Measurements from ENCODE around the gene CX3CR1.
A peak's percentile ranks its signal among the peaks of the same experiment; 100 is the strongest.

The CX3CR1 gene

DNA sequence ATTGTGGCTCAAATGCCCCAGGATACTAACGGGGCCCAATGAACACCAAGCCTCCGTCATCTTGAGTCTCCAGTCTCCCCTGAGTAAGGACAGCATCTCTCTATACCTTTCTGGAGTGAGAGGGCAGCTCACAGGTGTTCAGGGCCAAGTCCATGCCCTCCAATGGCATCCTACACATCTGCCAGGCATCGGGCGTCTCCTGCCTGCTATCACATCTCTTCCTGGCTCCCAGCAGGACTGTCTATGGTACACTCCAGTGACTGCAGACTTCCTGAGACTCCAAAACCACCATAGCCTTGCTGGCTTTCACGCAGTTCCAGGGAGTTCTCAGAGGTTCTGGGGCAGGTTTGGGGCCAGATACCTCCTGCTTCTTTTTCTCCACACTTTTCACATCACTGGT is 28.3 kb downstream of the CX3CR1 start:
- no peak for DNase-seq (ENCODE audit: low read depth)
- TF ChIP-seq, protein P1, sequence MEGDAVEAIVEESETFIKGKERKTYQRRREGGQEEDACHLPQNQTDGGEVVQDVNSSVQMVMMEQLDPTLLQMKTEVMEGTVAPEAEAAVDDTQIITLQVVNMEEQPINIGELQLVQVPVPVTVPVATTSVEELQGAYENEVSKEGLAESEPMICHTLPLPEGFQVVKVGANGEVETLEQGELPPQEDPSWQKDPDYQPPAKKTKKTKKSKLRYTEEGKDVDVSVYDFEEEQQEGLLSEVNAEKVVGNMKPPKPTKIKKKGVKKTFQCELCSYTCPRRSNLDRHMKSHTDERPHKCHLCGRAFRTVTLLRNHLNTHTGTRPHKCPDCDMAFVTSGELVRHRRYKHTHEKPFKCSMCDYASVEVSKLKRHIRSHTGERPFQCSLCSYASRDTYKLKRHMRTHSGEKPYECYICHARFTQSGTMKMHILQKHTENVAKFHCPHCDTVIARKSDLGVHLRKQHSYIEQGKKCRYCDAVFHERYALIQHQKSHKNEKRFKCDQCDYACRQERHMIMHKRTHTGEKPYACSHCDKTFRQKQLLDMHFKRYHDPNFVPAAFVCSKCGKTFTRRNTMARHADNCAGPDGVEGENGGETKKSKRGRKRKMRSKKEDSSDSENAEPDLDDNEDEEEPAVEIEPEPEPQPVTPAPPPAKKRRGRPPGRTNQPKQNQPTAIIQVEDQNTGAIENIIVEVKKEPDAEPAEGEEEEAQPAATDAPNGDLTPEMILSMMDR (IDR thresholded peaks at IDR 0.05; ENCODE audit: insufficient read depth, low read depth, low read length, missing control alignments): no peak
- H3K4me3 ChIP-seq (ENCODE audit: low read length): no peak overlapping the region

GRCh38 chr3:39250116-39250747 is 29.6 kb downstream of the CX3CR1 start:
- no peak for DNase-seq (ENCODE audit: low read depth)
- H3K4me3 ChIP-seq (ENCODE audit: low read length): no peak overlapping the region
- TF ChIP-seq, protein P1 (IDR thresholded peaks at IDR 0.05; ENCODE audit: insufficient read depth, low read depth, low read length, missing control alignments): no peak

GRCh38 chr3:39249453-39250115 is 30.3 kb downstream of the CX3CR1 start:
- no peak overlapping the region for H3K4me3 ChIP-seq (ENCODE audit: low read length)
- TF ChIP-seq, protein P1 (IDR thresholded peaks at IDR 0.05; ENCODE audit: insufficient read depth, low read depth, low read length, missing control alignments): no peak
- peak; percentile 12 for DNase-seq (ENCODE audit: low read depth)

- DNase-seq (ENCODE audit: low read depth): no peak
- TF ChIP-seq, protein P1 (IDR thresholded peaks at IDR 0.05; ENCODE audit: insufficient read depth, low read depth, low read length, missing control alignments): no peak
- H3K4me3 ChIP-seq (ENCODE audit: low read length): no peak overlapping the region
These were observed 38.3 kb downstream of the CX3CR1 start for GRCh38 chr3:39241561-39241960.

DNA sequence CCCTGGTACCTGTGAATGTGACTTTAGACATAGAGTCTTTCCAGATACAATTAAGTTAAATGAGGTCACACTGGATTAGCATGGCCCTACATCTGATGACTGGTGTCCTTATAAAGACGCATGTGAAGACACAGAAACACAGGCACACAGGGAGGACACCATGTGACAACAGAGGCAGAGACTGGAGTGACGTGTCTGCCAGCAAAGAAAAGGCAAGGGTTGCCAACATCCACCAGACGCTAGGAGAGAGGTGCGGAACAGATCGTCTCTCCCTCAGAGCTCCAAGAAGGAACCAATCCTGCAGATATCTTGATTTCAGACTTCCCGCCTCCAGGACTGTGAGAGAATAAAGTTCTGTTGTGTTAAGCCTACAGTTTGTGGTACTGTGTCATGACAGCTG is 42.8 kb downstream of the CX3CR1 start:
- TF ChIP-seq, protein P1 (IDR thresholded peaks at IDR 0.05; ENCODE audit: insufficient read depth, low read depth, low read length, missing control alignments): no peak
- no peak overlapping the region for H3K4me3 ChIP-seq (ENCODE audit: low read length)
- DNase-seq (ENCODE audit: low read depth): no peak

DNA sequence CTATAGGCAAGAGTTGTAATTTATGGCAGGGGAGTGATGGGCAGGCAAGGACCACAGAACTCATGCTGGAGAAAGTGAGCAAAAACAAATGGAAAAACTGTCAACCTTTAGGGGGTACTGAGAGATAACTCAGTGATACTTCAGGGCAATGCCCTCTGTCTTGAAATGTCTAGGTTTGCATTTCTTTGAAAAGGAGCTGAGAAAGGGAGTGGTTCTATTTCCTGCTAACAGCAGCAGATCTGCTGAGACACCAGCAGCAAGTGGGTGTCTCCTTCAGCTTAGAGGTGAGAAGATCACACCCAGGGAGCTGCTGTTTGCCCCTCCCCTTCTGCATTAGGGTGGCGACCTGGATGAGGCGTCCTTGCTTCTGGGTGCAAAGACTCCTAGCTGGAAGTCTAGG is 45.2 kb downstream of the CX3CR1 start:
- peak; percentile 24 for DNase-seq (ENCODE audit: low read depth)

More for the DNA sequence above, 45.2 kb downstream of the CX3CR1 start:
- TF ChIP-seq, protein P1 (IDR thresholded peaks at IDR 0.05; ENCODE audit: insufficient read depth, low read depth, low read length, missing control alignments): no peak
- no peak overlapping the region for H3K4me3 ChIP-seq (ENCODE audit: low read length)

All from epithelial cell of esophagus (primary cell).